WTC11 (cell line): ENCODE measurements around the gene RPP21. TPM values are rescaled to one million over a fixed set of nuclear protein-coding genes. Genes with fewer than 3 reads are reported as not detected.
"Not testable (repeated sequence)": the region's sequence is repeated elsewhere in the genome, so short reads cannot be mapped to it uniquely, and the experiment has no call there.

Experiments
- ATAC-seq: fragments of 200-7000 bp; cut with Tn5 transposase; 2 replicates; pipeline ENCODE4 v1.10.0; 2021; ENCODE audit warnings: mild to moderate bottlenecking, moderate library complexity
- CTCF ChIA-PET: fragments of 300-600 bp; sonication (Branson Sonifier 250); formaldehyde crosslinking; loops from one replicate; lab custom pipeline; 2021; ENCODE audit warnings: antibody characterized with exemption; lab: Charles Lee
- POLR2A ChIA-PET: fragments of 350-600 bp; sonication (Branson Sonifier 250); formaldehyde crosslinking; loops from one replicate; lab custom pipeline; 2021; ENCODE audit warnings: antibody characterized with exemption; lab: Charles Lee
- DNase-seq: peaks from one replicate; pipeline ENCODE4 v3.0.0; 2021; ENCODE audit warnings: low spot score
- H3K27ac Mint-ChIP-seq: 2 replicates; pipeline ENCODE4 v1.8.0; 2021; ENCODE audit warnings: mixed read lengths
- H3K27me3 Mint-ChIP-seq: 2 replicates; pipeline ENCODE4 v1.8.0; 2021; ENCODE audit warnings: low read depth, mild to moderate bottlenecking, moderate library complexity, mixed read lengths
- H3K36me3 Mint-ChIP-seq: 2 replicates; pipeline ENCODE4 v1.8.0; 2021; ENCODE audit warnings: mixed read lengths
- H3K4me1 Mint-ChIP-seq: 2 replicates; pipeline ENCODE4 v1.8.0; 2022; ENCODE audit warnings: mixed read lengths
- H3K4me3 Mint-ChIP-seq: 2 replicates; pipeline ENCODE4 v1.8.0; 2021; ENCODE audit warnings: mild to moderate bottlenecking, moderate library complexity, mixed read lengths
- H3K9me3 Mint-ChIP-seq: 2 replicates; pipeline ENCODE4 v1.8.0; 2021; ENCODE audit warnings: mixed read lengths
- E2F4 ChIP-seq: sonication (generic); formaldehyde crosslinking; IDR thresholded peaks from 2 replicates; pipeline ENCODE4 v1.8.1; 2022; ENCODE audit warnings: low read depth, mild to moderate bottlenecking, moderate library complexity, missing genetic modification reagents, borderline replicate concordance
- ESRRA ChIP-seq: sonication (generic); formaldehyde crosslinking; IDR thresholded peaks from 2 replicates; pipeline ENCODE4 v1.8.1; 2022; ENCODE audit warnings: mild to moderate bottlenecking, missing genetic modification reagents, borderline replicate concordance
- FOXK1 ChIP-seq: sonication (generic); formaldehyde crosslinking; IDR thresholded peaks from 2 replicates; pipeline ENCODE4 v1.8.0; 2022; ENCODE audit warnings: mild to moderate bottlenecking, moderate library complexity, missing genetic modification reagents
- PRDM15 ChIP-seq: sonication (generic); formaldehyde crosslinking; IDR thresholded peaks from 2 replicates; pipeline ENCODE4 v1.8.0; 2022; ENCODE audit warnings: missing genetic modification reagents
- PREB ChIP-seq: sonication (generic); formaldehyde crosslinking; IDR thresholded peaks from 2 replicates; pipeline ENCODE4 v1.8.1; 2022; ENCODE audit warnings: mild to moderate bottlenecking, missing genetic modification reagents, moderate library complexity, borderline replicate concordance
- SMAD4 ChIP-seq: sonication (generic); formaldehyde crosslinking; IDR thresholded peaks from 2 replicates; pipeline ENCODE4 v1.8.0; 2022; ENCODE audit warnings: mild to moderate bottlenecking, missing genetic modification reagents
- STAT6 ChIP-seq: sonication (generic); formaldehyde crosslinking; conservative IDR thresholded peaks from 2 replicates; pipeline ENCODE4 v1.8.1; 2023; ENCODE audit warnings: mild to moderate bottlenecking, low read depth, missing genetic modification reagents, moderate library complexity
- ZNF138 ChIP-seq: sonication (generic); formaldehyde crosslinking; conservative IDR thresholded peaks from 2 replicates; pipeline ENCODE4 v1.8.1; 2022; ENCODE audit warnings: mild to moderate bottlenecking, moderate library complexity, missing genetic modification reagents
- ZNF317 ChIP-seq: sonication (generic); formaldehyde crosslinking; IDR thresholded peaks from 2 replicates; pipeline ENCODE4 v1.8.1; 2023; ENCODE audit warnings: low read depth, mild to moderate bottlenecking, moderate library complexity, missing genetic modification reagents, borderline replicate concordance
- ZNF425 ChIP-seq: fragments of 250-450 bp; sonication (Bioruptor Pico); conservative IDR thresholded peaks from 2 replicates; pipeline ENCODE4 v1.9.0; 2021; ENCODE audit warnings: mild to moderate bottlenecking
- total RNA-seq: library from RNA; stranded (reverse); gene quantifications from 3 replicates; pipeline ENCODE4 v1.2.3, GENCODE V29; 2021
- TF ChIP-seq, protein P1 (sequence below): fragments of 200-600 bp; IDR thresholded peaks from 2 replicates; pipeline ENCODE4 v1.8.0; 2022; ENCODE audit warnings: antibody characterized with exemption
- TF ChIP-seq, protein P2 (sequence below): fragments of 250-450 bp; sonication (Bioruptor Pico); IDR thresholded peaks from 2 replicates; pipeline ENCODE4 v1.8.0; 2021; ENCODE audit warnings: mild to moderate bottlenecking
- TF ChIP-seq, protein P3 (sequence below): sonication (generic); formaldehyde crosslinking; IDR thresholded peaks from 2 replicates; pipeline ENCODE4 v1.8.1; 2022; ENCODE audit warnings: missing genetic modification reagents, borderline replicate concordance

Gene RPP21
- total RNA-seq, 1 experiment from 2014 or later, result 64.1 TPM

DNA sequence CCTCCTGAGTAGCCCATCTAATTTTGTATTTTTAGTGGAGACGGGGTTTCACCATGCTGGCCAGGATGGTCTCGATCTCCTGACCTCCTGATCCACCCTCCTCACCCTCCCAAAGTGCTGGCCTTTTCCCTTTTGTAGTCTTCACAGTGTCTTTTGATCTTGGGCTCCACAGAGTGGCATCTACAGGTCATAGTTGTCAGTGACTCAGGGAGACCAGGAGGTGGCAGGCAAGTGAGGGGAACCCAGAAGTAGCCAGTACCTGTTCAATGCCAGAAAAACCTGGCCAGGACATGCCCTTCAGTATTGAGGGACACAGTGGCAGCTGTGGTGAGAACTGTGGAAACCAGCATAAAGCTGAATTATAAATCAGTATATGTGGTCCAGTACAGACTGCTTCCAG lies 19.6 kb downstream of the RPP21 start (continued):
- TF ChIP-seq PRDM15 (CRISPR knock-in tag), result no peak
- TF ChIP-seq, protein P1, sequence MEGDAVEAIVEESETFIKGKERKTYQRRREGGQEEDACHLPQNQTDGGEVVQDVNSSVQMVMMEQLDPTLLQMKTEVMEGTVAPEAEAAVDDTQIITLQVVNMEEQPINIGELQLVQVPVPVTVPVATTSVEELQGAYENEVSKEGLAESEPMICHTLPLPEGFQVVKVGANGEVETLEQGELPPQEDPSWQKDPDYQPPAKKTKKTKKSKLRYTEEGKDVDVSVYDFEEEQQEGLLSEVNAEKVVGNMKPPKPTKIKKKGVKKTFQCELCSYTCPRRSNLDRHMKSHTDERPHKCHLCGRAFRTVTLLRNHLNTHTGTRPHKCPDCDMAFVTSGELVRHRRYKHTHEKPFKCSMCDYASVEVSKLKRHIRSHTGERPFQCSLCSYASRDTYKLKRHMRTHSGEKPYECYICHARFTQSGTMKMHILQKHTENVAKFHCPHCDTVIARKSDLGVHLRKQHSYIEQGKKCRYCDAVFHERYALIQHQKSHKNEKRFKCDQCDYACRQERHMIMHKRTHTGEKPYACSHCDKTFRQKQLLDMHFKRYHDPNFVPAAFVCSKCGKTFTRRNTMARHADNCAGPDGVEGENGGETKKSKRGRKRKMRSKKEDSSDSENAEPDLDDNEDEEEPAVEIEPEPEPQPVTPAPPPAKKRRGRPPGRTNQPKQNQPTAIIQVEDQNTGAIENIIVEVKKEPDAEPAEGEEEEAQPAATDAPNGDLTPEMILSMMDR, result no peak
- no peak for TF ChIP-seq ZNF317
- TF ChIP-seq PREB (CRISPR knock-in tag), result no peak
- TF ChIP-seq STAT6 (CRISPR knock-in tag), result no peak
- TF ChIP-seq ZNF425 (CRISPR knock-in tag), result no peak
- TF ChIP-seq SMAD4 (CRISPR knock-in tag), result no peak
- TF ChIP-seq, protein P2, sequence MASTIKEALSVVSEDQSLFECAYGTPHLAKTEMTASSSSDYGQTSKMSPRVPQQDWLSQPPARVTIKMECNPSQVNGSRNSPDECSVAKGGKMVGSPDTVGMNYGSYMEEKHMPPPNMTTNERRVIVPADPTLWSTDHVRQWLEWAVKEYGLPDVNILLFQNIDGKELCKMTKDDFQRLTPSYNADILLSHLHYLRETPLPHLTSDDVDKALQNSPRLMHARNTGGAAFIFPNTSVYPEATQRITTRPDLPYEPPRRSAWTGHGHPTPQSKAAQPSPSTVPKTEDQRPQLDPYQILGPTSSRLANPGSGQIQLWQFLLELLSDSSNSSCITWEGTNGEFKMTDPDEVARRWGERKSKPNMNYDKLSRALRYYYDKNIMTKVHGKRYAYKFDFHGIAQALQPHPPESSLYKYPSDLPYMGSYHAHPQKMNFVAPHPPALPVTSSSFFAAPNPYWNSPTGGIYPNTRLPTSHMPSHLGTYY (CRISPR knock-in tag), result no peak
- TF ChIP-seq, protein P3, sequence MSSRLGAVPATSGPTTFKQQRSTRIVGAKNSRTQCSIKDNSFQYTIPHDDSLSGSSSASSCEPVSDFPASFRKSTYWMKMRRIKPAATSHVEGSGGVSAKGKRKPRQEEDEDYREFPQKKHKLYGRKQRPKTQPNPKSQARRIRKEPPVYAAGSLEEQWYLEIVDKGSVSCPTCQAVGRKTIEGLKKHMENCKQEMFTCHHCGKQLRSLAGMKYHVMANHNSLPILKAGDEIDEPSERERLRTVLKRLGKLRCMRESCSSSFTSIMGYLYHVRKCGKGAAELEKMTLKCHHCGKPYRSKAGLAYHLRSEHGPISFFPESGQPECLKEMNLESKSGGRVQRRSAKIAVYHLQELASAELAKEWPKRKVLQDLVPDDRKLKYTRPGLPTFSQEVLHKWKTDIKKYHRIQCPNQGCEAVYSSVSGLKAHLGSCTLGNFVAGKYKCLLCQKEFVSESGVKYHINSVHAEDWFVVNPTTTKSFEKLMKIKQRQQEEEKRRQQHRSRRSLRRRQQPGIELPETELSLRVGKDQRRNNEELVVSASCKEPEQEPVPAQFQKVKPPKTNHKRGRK (CRISPR knock-in tag), result no peak
- no peak for TF ChIP-seq ZNF138 (CRISPR knock-in tag)
- no peak for TF ChIP-seq ESRRA (CRISPR knock-in tag)
- no peak for TF ChIP-seq E2F4 (CRISPR knock-in tag)
- TF ChIP-seq FOXK1 (CRISPR knock-in tag), result no peak

- H3K27ac Mint-ChIP-seq, POLR2A ChIA-PET, H3K4me3 Mint-ChIP-seq, DNase-seq, H3K36me3 Mint-ChIP-seq, CTCF ChIA-PET, H3K4me1 Mint-ChIP-seq, ATAC-seq: not testable (repeated sequence)
- H3K9me3 Mint-ChIP-seq, result peaks cover 20% of the 10 kb centered on the region
- H3K27me3 Mint-ChIP-seq, result peaks cover 24% of the 10 kb centered on the region
These were observed 24.3 kb downstream of the RPP21 start for GRCh38 chr6:30369280-30369679.
